HG03565 (cell line): ENCODE data around the gene KMT5B.

Source experiments
- ATAC-seq: cut with Tn5 transposase; IDR thresholded peaks from one replicate; pipeline ENCODE4 v1.9.1; 2021; ENCODE audit warnings: mild to moderate bottlenecking, moderate library complexity; ENCODE audit not compliant: unreplicated experiment

KMT5B gene

DNA sequence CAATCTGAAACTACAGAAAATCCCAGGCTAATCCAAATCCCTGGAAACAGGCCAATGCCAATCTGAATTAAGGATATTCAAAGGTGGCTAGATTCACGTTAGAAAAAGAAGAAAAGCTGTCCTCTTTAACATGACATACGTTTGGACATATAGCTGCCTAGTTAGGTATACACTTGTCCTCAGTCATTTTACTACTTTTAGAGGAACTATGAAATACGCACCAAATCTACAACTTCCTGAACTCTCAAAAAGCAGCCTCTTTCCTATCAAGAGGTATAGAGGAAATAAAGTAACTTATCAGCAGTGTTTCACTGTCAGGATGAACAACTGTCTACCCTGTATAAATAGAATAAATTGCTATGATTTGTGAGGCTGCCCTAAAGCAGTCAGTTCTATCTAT is 24.0 kb downstream of the KMT5B start:
- no peak for ATAC-seq

- ATAC-seq = no peak
Observed at GRCh38 chr11:68186061-68186460, 27.0 kb downstream of the KMT5B start.

DNA sequence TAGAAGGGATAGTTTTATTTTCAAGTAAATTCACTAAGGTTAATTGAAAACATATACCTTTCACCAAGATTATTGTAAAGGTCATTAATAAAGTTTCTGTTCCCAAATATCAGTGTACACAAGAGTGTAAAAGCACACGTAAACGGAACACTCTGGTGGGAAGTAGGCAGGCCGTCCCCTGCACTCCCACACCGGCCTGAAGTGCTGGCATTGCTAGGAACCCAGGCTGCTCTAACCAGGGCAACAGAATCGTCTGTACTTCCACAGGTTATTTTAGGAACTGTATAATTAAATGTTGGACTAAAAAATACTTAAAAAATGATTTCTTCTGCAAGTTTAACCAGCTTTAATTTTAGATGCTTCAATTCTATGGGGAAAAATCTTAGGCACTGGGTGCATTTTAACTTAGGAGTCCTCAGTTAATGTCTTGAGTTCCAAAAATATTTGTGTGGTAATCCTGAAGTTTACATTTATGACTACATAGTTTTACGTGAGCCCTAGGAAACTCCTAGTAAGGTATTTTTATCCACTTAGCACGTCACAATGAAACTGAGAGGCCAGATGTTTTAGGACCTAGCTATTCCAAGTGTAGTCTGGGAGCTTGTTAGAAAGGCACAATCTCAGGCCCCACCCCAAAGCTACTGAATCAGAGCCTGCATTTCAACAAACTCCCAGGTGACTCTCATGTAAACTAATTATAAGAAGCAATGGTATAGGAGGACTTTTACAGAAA is 31.2 kb downstream of the KMT5B start:
- ATAC-seq = no peak

GRCh38 chr11:68179847-68180246 is 33.2 kb downstream of the KMT5B start:
- ATAC-seq = no peak

- no peak for ATAC-seq
Observed at GRCh38 chr11:68177877-68178276, 35.2 kb downstream of the KMT5B start.

DNA sequence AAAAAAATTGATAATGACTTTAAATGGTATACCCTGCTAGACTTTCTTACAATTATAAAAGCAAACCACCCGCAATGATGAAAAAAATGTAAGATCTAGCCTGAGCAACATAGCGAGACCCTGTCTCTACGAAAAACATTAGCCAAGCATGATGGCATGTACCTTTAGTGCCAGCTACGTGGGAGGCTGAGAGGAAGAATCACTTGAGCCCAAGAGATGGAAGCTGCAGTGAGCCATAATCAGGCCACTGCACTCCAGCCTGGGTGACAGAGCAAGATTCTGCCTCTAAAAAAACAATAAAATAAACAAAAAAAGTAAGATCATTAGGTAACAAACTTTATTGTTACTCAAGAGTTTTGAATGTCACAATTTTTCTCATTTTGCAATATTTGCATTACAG is 39.2 kb downstream of the KMT5B start:
- ATAC-seq = no peak

DNA sequence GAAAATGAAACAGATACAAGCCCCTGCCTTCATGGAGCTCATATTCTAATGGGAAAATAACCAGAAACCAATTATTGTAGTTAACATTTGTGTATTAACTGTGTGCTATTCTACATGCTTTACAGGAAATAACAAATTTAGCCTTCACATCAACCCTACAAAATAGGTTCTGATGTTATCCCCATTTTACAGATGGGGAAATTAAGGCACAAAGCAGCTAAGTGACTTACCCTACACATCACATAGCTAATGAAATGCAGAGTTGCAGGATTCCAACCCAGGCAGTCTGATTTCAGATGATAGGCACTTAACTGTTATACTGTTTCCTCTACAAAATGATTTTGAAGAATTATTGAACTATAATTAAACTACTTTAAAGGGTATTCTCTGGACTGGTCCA is 43.7 kb downstream of the KMT5B start:
- ATAC-seq = no peak

- no peak for ATAC-seq
Observed at GRCh38 chr11:68168694-68169093, 44.4 kb downstream of the KMT5B start.

DNA sequence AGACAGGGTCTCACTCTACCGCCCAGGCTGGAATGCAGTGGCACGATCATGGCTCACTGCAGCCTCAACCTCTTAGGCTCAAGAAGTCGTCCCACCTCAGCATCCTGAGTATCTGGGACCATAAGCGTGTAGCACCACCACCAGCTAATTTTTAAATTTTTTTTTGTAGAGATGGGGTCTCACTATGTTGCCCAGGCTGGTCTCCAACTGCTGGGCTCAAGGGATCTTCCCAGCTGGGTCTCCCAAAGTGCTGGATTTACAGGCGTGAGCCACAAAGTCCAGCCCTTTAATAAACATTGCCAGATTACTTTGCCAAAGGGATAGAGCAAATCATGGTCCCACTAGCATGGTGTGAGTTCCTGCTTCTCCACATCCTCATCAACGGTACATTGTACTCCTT is 45.6 kb downstream of the KMT5B start:
- ATAC-seq = no peak

DNA sequence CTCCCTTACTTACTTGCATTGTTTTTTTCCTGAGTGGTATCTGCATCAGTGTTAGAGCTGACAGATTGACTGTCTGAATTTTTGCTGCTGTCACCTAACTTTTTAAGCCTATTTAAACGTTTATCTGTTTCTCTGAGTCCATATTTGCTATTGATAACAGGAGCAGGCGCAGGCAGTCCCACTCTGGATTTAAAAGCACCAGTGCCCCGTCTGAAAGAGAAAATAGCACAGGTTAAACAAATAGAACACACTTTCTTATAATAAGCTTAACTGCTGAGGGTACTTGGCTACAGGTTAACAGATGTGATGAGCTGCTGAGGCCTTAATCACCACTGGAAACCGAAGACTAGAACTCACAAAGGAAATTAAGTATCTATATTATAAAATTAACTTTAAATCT is 46.1 kb downstream of the KMT5B start:
- ATAC-seq = no peak

DNA sequence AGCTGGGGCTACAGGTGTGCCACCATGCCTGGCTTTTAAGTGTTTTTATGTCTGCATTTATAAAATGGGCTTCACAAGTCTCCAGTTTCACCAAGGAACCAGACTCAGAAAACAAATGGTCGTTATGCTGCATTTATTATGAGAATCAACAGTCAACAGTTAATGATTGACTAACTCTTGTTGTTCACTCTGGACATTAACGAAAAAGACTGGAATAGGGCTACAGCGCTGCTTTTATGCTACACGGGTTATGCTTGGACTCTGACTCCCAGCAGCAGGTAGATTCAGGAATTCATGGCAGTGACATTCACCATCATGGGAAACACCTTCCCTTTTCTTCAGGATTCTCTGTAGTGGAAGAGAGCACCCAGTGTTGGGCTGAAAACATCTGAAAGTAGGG is 47.5 kb downstream of the KMT5B start:
- no peak for ATAC-seq

- ATAC-seq = no peak
Observed at GRCh38 chr11:68164437-68164836, 48.7 kb downstream of the KMT5B start.

DNA sequence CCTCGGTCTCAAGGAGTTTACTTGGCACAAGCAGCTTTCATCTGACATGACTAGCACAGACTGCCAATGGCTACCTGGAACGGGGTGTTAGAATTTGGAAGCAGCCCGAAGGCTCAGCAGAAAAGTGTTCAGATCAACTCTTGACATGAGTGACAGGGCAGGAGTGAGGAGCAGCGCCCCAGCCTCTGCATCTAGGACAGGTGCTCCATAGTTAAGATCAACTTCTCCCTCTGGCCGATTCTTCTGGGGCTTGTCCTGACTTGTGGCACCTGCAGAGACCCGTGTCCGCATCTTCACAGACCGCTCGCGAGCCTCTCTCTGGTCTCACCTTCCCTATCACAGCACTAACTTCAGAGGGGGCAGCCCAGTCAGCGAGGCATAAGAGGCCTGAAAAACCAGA is 49.4 kb downstream of the KMT5B start:
- ATAC-seq = no peak

GRCh38 chr11:68160100-68160695 is 52.9 kb downstream of the KMT5B start:
- no peak for ATAC-seq

GRCh38 chr11:68159665-68160064 is 53.4 kb downstream of the KMT5B start:
- ATAC-seq = no peak

- ATAC-seq = no peak
Observed at GRCh38 chr11:68159161-68159560, 53.9 kb downstream of the KMT5B start.

DNA sequence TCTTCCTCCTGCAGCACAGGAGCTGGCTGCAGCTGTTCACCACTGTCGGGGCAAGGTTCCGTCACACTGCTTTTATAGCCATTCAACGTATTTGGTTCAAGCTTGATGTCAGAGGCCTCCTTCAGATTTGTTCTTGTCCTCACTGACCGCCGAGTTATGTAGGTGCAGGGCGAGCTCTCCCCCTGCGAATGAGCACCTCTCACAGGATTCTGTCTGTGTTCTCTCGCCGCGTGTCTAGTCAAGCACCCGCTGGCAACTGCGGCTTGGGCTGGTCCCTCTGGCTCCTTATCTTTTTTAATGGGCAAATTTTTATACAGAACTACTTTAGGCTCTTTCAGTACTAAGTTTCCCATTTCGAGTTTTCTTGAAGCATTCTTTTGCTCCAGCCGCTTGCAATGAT is 54.5 kb downstream of the KMT5B start:
- ATAC-seq = no peak

DNA sequence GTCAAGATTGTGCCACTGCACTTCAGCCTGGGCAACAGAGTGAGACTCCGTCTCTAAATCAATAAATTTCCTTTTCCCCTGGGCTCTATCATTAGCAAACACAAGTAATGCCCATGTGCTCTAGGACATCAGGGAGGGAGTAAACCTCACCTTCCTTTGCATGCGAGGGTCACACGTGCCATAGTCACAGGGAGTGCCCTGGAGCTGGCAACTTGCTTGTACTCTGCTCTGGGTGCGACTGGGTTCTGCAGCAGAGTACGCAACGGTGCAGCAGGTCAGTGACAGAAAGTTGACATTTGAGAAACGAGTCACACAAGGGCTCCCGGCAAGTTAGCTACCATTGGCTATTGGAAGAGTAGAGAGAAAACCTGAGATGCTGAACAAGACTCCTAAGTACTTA is 59.4 kb downstream of the KMT5B start:
- ATAC-seq = no peak

GRCh38 chr11:68150037-68150436 is 63.1 kb downstream of the KMT5B start:
- ATAC-seq = no peak

GRCh38 chr11:68149417-68149816 is 63.7 kb downstream of the KMT5B start:
- ATAC-seq = no peak

DNA sequence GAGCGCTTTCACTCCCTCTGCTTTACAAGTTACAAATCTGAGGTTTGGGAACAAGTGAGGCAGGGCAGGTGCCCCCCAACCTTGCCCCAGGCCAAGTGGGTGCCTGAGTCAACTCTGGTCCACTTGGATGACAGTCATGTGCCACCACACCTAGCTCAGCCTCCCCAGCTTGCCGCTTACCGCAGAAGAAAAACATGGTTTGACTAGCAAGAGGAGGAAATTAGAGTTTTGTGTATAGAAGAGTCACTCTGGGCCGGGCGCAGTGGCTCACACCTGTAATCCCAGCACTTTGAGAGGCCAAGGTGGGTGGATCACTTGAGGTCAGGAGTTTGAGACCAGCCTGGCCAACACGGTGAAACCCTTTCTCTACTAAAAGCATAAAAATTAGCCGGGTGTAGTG is 64.2 kb downstream of the KMT5B start:
- ATAC-seq = no peak

DNA sequence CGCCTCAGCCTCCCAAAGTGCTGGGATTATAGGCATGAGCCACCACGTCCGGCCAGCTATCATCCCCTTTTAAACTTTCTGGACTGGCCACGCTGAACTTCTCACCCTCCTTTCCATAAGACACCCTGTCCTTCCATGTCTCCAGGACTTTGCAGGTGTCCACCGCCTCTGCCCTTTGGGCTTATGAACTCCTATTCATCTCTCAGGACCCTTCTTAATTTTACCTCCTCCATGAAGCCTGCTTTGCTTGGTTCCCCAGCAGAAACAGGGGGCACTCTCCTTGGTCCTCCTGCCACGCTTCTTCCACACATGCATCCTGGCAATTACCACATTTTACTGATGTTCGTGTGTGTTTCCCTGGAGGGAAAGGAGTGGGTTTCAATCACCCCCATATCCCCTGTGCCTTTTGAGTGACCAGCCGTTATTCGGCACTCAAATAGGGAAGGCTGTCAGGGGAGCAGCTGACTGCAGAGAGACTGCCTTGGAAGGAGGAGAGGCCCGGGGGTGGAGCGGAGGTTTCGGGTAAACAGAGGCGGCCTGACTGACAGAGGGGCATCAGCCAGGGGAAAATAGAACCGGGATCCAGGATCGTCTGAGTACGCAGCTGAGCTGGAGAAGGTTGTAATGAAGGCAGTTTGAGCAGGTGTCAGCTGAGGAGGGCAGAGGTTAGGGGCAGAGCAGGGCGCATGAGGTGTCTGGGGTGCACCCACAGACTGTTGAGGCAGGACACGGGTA is 64.9 kb downstream of the KMT5B start:
- ATAC-seq = no peak
